Measurements from ENCODE around the gene AQP3. TPM values are rescaled to one million over a fixed set of nuclear protein-coding genes. Genes with fewer than 3 reads are reported as not detected.

The AQP3 gene
- polyA plus RNA-seq, 1 donor (not counting 4 experiments of a cell fraction or from before 2014, with no cell fraction given), result 239 TPM

DNA sequence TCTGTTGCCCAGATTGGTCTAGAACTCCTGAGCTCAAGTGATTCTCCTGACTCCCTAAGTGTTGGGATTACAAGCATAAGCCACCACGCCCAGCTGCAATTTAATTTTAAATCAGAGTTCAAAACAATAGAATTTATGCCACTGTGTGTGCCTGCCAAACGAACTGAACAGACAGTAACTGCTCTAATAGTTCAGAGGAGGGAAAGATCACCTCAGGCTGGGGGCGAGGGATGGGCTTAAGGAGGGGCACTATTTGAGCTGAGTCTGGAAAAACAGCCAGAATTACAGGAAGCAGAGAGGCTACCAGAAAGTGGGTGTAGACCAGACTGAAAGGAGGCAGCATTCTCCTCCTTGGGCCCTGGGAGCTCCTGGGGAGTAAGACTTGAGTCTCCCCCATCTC lies 14.1 kb upstream of the AQP3 start:
- no peak overlapping the region for H2AFZ ChIP-seq (ENCODE audit: control insufficient read depth, low read length)
- peaks cover 11% of the 10 kb centered on the region for H3K79me2 ChIP-seq (ENCODE audit: control insufficient read depth, insufficient read depth, low read length)
- H3K9me3 ChIP-seq (ENCODE audit: control insufficient read depth, low read depth, low read length), result no peaks in the 10 kb centered on the region
- TF ChIP-seq EZH2 (IDR thresholded peaks at IDR 0.05; ENCODE audit: low read length), result no peak
- TF ChIP-seq, protein P1, sequence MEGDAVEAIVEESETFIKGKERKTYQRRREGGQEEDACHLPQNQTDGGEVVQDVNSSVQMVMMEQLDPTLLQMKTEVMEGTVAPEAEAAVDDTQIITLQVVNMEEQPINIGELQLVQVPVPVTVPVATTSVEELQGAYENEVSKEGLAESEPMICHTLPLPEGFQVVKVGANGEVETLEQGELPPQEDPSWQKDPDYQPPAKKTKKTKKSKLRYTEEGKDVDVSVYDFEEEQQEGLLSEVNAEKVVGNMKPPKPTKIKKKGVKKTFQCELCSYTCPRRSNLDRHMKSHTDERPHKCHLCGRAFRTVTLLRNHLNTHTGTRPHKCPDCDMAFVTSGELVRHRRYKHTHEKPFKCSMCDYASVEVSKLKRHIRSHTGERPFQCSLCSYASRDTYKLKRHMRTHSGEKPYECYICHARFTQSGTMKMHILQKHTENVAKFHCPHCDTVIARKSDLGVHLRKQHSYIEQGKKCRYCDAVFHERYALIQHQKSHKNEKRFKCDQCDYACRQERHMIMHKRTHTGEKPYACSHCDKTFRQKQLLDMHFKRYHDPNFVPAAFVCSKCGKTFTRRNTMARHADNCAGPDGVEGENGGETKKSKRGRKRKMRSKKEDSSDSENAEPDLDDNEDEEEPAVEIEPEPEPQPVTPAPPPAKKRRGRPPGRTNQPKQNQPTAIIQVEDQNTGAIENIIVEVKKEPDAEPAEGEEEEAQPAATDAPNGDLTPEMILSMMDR (optimal IDR thresholded peaks at IDR 0.05 in 1 of 3, IDR thresholded peaks at IDR 0.05 in 1 of 3, conservative IDR thresholded peaks at IDR 0.05 in 1 of 3; ENCODE audit: extremely low read depth in 1 of 3, insufficient read depth in 2 of 3, low read length in 3 of 3), result no peak
- no peak overlapping the region for H3K4me3 ChIP-seq (ENCODE audit: control insufficient read depth in 2 of 3, extremely low read depth in 1 of 3, insufficient read depth in 2 of 3, low read depth in 1 of 3, low read length in 3 of 3)
- no peaks in the 10 kb centered on the region for H3K9me1 ChIP-seq (ENCODE audit: control insufficient read depth, extremely low read depth, insufficient read depth, low read length)
- H3K36me3 ChIP-seq (ENCODE audit: control insufficient read depth in 2 of 2, extremely low read depth in 1 of 2, insufficient read depth in 2 of 2, low read length in 2 of 2), result peaks cover 30 to 50% of the 10 kb centered on the region in 2 experiments
- H4K20me1 ChIP-seq (ENCODE audit: control insufficient read depth, extremely low read depth, insufficient read depth, low read length), result no peaks in the 10 kb centered on the region
- dilution Hi-C loops (cut with MboI; ENCODE audit: extremely low pct_ligation_motif_present, low sequenced_read_pairs), result no loop called here
- H3K9ac ChIP-seq (ENCODE audit: control insufficient read depth, extremely low read depth, insufficient read depth, low read length), result no peak overlapping the region
- H3K27ac ChIP-seq (ENCODE audit: control insufficient read depth, insufficient read depth, low read length), result peak overlapping the region; percentile 24
- no peak overlapping the region for H3K4me2 ChIP-seq (ENCODE audit: control insufficient read depth, extremely low read depth, insufficient read depth, low read depth, low read length)
- H3K27me3 ChIP-seq (ENCODE audit: control insufficient read depth, extremely low read depth, insufficient read depth, low read length), result no peaks in the 10 kb centered on the region
- peaks cover 83% of the 10 kb centered on the region for H3K4me1 ChIP-seq (ENCODE audit: control insufficient read depth, extremely low read depth, insufficient read depth, low read length)
- FAIRE-seq (peak; percentile 70), DNase-seq (ENCODE audit: low read depth, low spot score) (no peak)

- Histone ChIP-seq H4K20me1 (ENCODE audit: control insufficient read depth, extremely low read depth, insufficient read depth, low read length) (no peaks in the 10 kb centered on the region), H3K4me3 (ENCODE audit: control insufficient read depth in 2 of 3, extremely low read depth in 1 of 3, insufficient read depth in 2 of 3, low read depth in 1 of 3, low read length in 3 of 3) (no peak overlapping the region), H3K4me2 (ENCODE audit: control insufficient read depth, extremely low read depth, insufficient read depth, low read depth, low read length) (no peak overlapping the region), H3K27me3 (ENCODE audit: control insufficient read depth, extremely low read depth, insufficient read depth, low read length) (no peaks in the 10 kb centered on the region), H3K4me1 (ENCODE audit: control insufficient read depth, extremely low read depth, insufficient read depth, low read length) (peaks cover 76% of the 10 kb centered on the region), H3K9me1 (ENCODE audit: control insufficient read depth, extremely low read depth, insufficient read depth, low read length) (no peaks in the 10 kb centered on the region), H3K27ac (ENCODE audit: control insufficient read depth, insufficient read depth, low read length) (peak overlapping the region; percentile 19), H3K79me2 (ENCODE audit: control insufficient read depth, insufficient read depth, low read length) (peaks cover 4% of the 10 kb centered on the region), H3K36me3 (ENCODE audit: control insufficient read depth in 2 of 2, extremely low read depth in 1 of 2, insufficient read depth in 2 of 2, low read length in 2 of 2) (peaks cover 24 to 44% of the 10 kb centered on the region in 2 experiments), H3K9ac (ENCODE audit: control insufficient read depth, extremely low read depth, insufficient read depth, low read length) (no peak overlapping the region), H3K9me3 (ENCODE audit: control insufficient read depth, low read depth, low read length) (no peaks in the 10 kb centered on the region), H2AFZ (ENCODE audit: control insufficient read depth, low read length) (no peak overlapping the region)
- DNase-seq (ENCODE audit: low read depth, low spot score), result no peak
- FAIRE-seq, result no peak
- dilution Hi-C loops (cut with MboI; ENCODE audit: extremely low pct_ligation_motif_present, low sequenced_read_pairs), result no loop called here
- TF ChIP-seq EZH2 (IDR thresholded peaks at IDR 0.05; ENCODE audit: low read length), result no peak
- TF ChIP-seq, protein P1 (optimal IDR thresholded peaks at IDR 0.05 in 1 of 3, IDR thresholded peaks at IDR 0.05 in 1 of 3, conservative IDR thresholded peaks at IDR 0.05 in 1 of 3; ENCODE audit: extremely low read depth in 1 of 3, insufficient read depth in 2 of 3, low read length in 3 of 3), result no peak
These were observed 13.5 kb upstream of the AQP3 start for GRCh38 chr9:33460854-33461253.

All from keratinocyte (primary cell).